K562 (cell line): ENCODE results near the gene SKIDA1. TPM values are rescaled to one million over a fixed set of nuclear protein-coding genes. Genes with fewer than 3 reads are reported as not detected.

Experiments used
- ADNP ChIP-seq: fragments of 200-800 bp; sonication (Bioruptor generic); IDR thresholded peaks from 2 replicates; pipeline ENCODE4 v1.6.1; 2016; ENCODE audit warnings: missing genetic modification characterization, missing compliant biosample characterization
- CBX5 ChIP-seq: IDR thresholded peaks from 2 replicates; pipeline ENCODE4 v1.6.1; 2014; ENCODE audit warnings: low read depth, borderline replicate concordance
- CCNT2 ChIP-seq: IDR thresholded peaks from 2 replicates; pipeline ENCODE4 v1.6.1; 2011; ENCODE audit warnings: borderline replicate concordance, low read depth, mild to moderate bottlenecking, moderate library complexity, mixed read lengths, low read length; ENCODE audit not compliant: insufficient read length; ENCODE audit errors: extremely low read depth
- CTBP1 ChIP-seq: fragments of 450-650 bp; IDR thresholded peaks from 2 replicates; pipeline ENCODE4 v1.6.1; 2016; ENCODE audit warnings: borderline replicate concordance
- CTCF ChIP-seq, 3 experiments: IDR thresholded peaks in 2 of 3; conservative IDR thresholded peaks in 1 of 3; 2 replicates each; pipeline ENCODE4 v1.5.1; 2011 to 2012; ENCODE audit warnings: low read length in 3 of 3, mild to moderate bottlenecking in 3 of 3, control low read depth in 2 of 3, improper control_type of control experiment in 1 of 3, inconsistent platforms in 1 of 3, low read depth in 1 of 3, mixed read lengths in 1 of 3, moderate library complexity in 1 of 3; ENCODE audit not compliant: insufficient read depth in 2 of 3
- GATAD2A ChIP-seq: fragments of 450-650 bp; IDR thresholded peaks from 2 replicates; pipeline ENCODE4 v1.6.1; 2017
- L3MBTL2 ChIP-seq: fragments of 450-650 bp; IDR thresholded peaks from 2 replicates; pipeline ENCODE4 v1.6.1; 2016; ENCODE audit warnings: mild to moderate bottlenecking, moderate library complexity
- NRF1 ChIP-seq, 2 experiments: fragments of 450-650 bp; IDR thresholded peaks in 1 of 2; conservative IDR thresholded peaks in 1 of 2; 2 replicates each; pipeline ENCODE4 v1.6.1; 2014; ENCODE audit warnings: mild to moderate bottlenecking in 2 of 2
- POLR2G ChIP-seq: fragments of 200-400 bp; formaldehyde crosslinking; IDR thresholded peaks from 2 replicates; pipeline ENCODE4 v1.6.1; 2017; ENCODE audit warnings: low read depth, mild to moderate bottlenecking, antibody characterized with exemption, low read length, moderate library complexity
- PRMT5 ChIP-seq: sonication (generic); formaldehyde crosslinking; IDR thresholded peaks from 2 replicates; pipeline ENCODE4 v1.5.0; 2020; ENCODE audit warnings: missing genetic modification reagents
- RBFOX2 ChIP-seq: fragments of 200-400 bp; formaldehyde crosslinking; IDR thresholded peaks from 2 replicates; pipeline ENCODE4 v1.6.1; 2017; ENCODE audit warnings: low read depth, mild to moderate bottlenecking, low read length, moderate library complexity
- RBM25 ChIP-seq: fragments of 200-400 bp; formaldehyde crosslinking; IDR thresholded peaks from 2 replicates; pipeline ENCODE4 v1.6.1; 2018; ENCODE audit warnings: low read length, low read depth, moderate library complexity; ENCODE audit not compliant: severe bottlenecking
- TCF7L2 ChIP-seq: fragments of 150-350 bp; IDR thresholded peaks from 2 replicates; pipeline ENCODE4 v1.6.1; 2016; ENCODE audit warnings: low read depth, mild to moderate bottlenecking, low read length, moderate library complexity
- TFAM ChIP-seq: fragments of 250-450 bp; sonication (Bioruptor Pico); conservative IDR thresholded peaks from 2 replicates; pipeline ENCODE4 v1.5.0; 2021; ENCODE audit warnings: mild to moderate bottlenecking, moderate library complexity
- ZFX ChIP-seq: sonication (generic); formaldehyde crosslinking; IDR thresholded peaks from 2 replicates; pipeline ENCODE4 v1.8.0; 2022; ENCODE audit warnings: mild to moderate bottlenecking, missing genetic modification reagents, moderate library complexity
- ZNF174 ChIP-seq: fragments of 250-450 bp; sonication (Bioruptor Pico); IDR thresholded peaks from 2 replicates; pipeline ENCODE4 v1.4.0; 2020; ENCODE audit warnings: mild to moderate bottlenecking
- ZNF282 ChIP-seq: sonication (generic); formaldehyde crosslinking; IDR thresholded peaks from 2 replicates; pipeline ENCODE4 v1.8.1; 2023; ENCODE audit warnings: missing genetic modification reagents
- polyA plus RNA-seq, 8 experiments: library from polyadenylated mRNA; depleted of rRNA in 4 of 8; stranded (reverse) in 5 of 8; unstranded in 3 of 8; fragments of >200 nt; fragmentation: Nextera tagmentation in 2 of 8; fragmentation: Illumina TruSeq in 1 of 8; extraction: Ambion mirVana in 2 of 8; extraction: Trizol in 1 of 8; gene quantifications; 2 replicates each; pipeline versions ENCODE4 v1.2.1 to v1.2.3, GENCODE V29; 2011 to 2014; ENCODE audit warnings: inconsistent platforms in 1 of 8, missing spikeins in 1 of 8
- total RNA-seq, 7 experiments: library from RNA; depleted of rRNA in 6 of 7; stranded (reverse); fragments of >200 nt in 6 of 7; fragmentation: Illumina TruSeq in 2 of 7; extraction: Trizol in 2 of 7; gene quantifications; 2 replicates each; pipeline versions ENCODE4 v1.2.1 to v1.2.3, GENCODE V29; 2011 to 2021; ENCODE audit warnings: low replicate concordance in 1 of 7

The SKIDA1 gene
- total and polyA plus RNA-seq, 9 of the 15 experiments (the other 6 are each of a cell fraction or from before 2014, with no cell fraction given) = 0.05 to 1.1 (median 0.42) TPM

- peak; percentile 70 for TF ChIP-seq CCNT2
- TF ChIP-seq PRMT5 (CRISPR knock-in tag) = no peak
- TF ChIP-seq TCF7L2 = no peak
- TF ChIP-seq CTBP1 = peak; percentile 93
- TF ChIP-seq RBM25 = peak; percentile 6
- peak; percentile 55 to 63 for TF ChIP-seq NRF1 (conservative IDR thresholded peaks at IDR 0.05 in 1 of 2, IDR thresholded peaks at IDR 0.05 in 1 of 2)
- peak; percentile 65 for TF ChIP-seq POLR2G
- 0 out of 2 replicates have a peak, but pooled peaks have one; percentile 21 for TF ChIP-seq GATAD2A
- no peak for TF ChIP-seq CBX5
- TF ChIP-seq RBFOX2 = peak; percentile 60
- TF ChIP-seq CTCF (IDR thresholded peaks at IDR 0.05 in 2 of 3, conservative IDR thresholded peaks at IDR 0.05 in 1 of 3; ENCODE audit: insufficient read depth in 2 of 3, low read depth in 1 of 3, low read length in 3 of 3) = peak in 2 of 3 experiments; percentile 14 to 21; a peak in 2 of 6 replicates
- TF ChIP-seq ZNF174 = no peak
- no peak for TF ChIP-seq ADNP (tag)
- peak; percentile 71 for TF ChIP-seq L3MBTL2
- TF ChIP-seq TFAM (CRISPR knock-in tag) = no peak
- no peak for TF ChIP-seq ZNF282 (CRISPR knock-in tag)
- peak; percentile 35; the same call in 1 of the 2 replicates for TF ChIP-seq ZFX (CRISPR knock-in tag)
These were observed 8.1 kb downstream of the SKIDA1 start (continued) for GRCh38 chr10:21517134-21518031.
